GM12801 (cell line): Measurements from ENCODE around the gene TNFSF13B.

ENCODE experiments used
- TF ChIP-seq, protein P1 (sequence below): IDR thresholded peaks from one replicate; pipeline ENCODE4 v1.5.1; 2011; ENCODE audit warnings: control low read depth; ENCODE audit not compliant: insufficient read length; ENCODE audit errors: extremely low read depth

Gene TNFSF13B

DNA sequence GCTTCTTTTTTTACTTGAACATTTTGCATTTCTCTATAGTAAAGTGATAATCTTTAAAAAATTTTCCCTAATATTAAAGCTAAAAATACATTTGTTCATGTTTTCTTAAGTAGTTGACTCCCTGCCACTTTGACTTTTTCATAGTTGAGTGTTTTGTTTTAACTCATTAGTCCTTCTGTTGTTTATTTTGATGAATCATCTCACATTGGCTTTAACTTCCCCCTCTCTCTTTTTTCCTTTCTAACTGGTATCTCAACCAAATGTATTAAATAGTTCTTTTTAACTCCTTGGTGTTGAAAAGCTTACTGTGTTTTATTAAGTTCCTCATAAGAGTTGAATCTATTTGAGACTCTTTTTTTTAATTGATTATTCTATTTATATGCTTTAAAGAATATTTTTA lies 2.8 kb downstream of the TNFSF13B start:
- TF ChIP-seq, protein P1, sequence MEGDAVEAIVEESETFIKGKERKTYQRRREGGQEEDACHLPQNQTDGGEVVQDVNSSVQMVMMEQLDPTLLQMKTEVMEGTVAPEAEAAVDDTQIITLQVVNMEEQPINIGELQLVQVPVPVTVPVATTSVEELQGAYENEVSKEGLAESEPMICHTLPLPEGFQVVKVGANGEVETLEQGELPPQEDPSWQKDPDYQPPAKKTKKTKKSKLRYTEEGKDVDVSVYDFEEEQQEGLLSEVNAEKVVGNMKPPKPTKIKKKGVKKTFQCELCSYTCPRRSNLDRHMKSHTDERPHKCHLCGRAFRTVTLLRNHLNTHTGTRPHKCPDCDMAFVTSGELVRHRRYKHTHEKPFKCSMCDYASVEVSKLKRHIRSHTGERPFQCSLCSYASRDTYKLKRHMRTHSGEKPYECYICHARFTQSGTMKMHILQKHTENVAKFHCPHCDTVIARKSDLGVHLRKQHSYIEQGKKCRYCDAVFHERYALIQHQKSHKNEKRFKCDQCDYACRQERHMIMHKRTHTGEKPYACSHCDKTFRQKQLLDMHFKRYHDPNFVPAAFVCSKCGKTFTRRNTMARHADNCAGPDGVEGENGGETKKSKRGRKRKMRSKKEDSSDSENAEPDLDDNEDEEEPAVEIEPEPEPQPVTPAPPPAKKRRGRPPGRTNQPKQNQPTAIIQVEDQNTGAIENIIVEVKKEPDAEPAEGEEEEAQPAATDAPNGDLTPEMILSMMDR: no peak

DNA sequence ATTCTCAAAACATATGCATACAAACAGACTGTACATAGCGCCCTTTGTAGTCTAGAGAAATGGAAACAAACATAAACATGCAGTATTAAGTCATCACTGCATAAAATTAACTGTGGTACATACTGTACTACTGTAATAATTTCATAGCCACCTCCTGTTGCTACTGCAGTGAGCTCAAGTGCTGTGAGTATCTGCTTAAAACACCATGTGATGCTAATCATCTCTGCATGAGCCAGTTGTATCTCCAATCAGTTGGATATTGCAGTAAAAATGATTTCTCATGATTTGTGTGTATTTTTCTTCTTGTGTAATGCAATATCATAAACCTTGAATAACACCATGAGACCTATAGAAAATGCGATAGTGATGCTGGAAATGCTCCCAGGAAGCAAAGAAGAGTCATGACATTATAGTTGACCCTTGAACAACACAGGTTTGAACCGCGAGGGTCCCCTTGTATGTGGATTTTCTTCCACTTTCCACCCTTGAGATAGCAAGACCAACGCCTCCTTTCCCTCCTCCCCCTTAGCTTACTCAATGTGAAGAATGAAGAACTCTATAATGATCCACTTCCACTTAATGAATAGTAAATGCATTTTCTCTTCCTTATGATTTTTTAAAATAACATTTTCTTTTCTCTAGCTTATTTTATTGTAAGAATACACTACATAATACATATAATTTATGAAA lies 4.1 kb downstream of the TNFSF13B start:
- TF ChIP-seq, protein P1: no peak

DNA sequence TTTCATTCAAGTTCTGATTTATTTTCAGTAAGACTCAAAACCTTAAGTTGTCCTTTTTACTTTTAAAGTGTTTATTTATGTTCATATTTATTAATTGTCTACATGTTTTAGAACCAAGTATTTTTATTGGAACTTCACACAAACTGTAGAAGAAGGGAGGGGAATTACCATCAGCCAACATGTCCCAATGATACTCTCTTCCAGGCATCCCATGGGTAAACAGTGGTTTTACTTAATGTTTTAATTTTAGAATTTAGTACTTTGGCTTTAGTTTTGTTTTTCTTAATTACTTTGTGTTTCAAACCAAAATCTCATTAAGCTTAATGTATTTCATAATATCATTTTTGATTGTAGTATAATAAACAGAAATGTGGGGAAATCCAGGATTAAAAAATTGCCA lies 5.2 kb downstream of the TNFSF13B start:
- TF ChIP-seq, protein P1: no peak

DNA sequence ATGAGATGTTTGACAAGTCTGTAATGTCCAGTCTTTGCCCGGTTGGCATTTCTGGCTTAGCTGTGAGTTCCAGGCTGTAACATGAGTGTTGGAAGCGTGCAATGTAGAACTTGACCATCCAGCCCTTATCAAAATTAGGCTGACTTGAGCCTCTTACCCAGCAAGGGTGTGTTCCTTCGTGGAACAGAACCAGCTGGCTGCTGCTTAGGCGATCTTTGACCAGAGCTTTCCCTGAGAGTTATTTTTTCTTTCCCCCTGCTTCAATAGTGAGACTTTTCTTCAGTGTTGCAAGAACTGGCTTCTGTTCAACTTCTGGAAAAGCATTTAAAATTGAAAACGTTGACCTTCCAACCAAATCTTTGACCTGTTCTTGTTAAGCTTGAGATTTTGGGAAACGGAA lies 6.5 kb downstream of the TNFSF13B start:
- TF ChIP-seq, protein P1: no peak

DNA sequence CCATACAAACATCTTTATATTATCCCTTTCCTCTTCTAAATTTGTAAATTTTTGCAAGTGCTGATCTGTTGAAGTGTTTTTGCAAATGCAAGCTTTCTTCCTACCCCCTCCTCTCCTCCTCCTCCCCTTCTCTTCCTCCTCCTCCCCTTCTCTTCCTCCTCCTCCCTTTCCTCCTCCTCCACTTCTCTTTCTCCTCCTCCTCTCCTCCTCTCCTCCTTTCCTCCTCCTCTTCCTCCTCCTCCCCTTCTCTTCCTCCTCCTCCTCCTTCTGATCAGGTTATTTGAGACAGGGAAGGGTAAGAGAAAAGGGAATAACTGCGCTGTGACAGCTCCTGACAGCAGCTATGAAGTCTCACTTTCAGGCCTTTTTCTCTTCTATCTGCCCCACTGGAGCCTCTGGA lies 8.9 kb downstream of the TNFSF13B start:
- TF ChIP-seq, protein P1: no peak

DNA sequence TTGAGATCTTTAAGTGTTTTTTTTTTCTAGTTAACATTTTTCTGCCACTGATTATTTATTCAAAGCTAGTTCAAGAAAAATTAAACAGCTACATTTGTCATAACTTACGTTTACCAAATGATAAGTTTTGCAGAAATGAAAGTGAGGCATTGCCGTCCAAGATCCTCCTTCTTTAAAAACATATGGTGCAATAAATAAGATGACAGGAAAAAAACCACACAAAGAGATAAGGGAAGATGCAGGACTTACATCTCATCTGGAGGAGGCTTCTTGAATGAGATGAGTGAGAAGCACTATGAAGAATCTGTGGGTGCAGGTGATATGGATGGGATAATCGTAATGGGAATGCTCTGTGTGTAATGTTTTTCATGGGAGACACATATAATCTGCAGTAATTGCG lies 12.4 kb downstream of the TNFSF13B start:
- TF ChIP-seq, protein P1: no peak

DNA sequence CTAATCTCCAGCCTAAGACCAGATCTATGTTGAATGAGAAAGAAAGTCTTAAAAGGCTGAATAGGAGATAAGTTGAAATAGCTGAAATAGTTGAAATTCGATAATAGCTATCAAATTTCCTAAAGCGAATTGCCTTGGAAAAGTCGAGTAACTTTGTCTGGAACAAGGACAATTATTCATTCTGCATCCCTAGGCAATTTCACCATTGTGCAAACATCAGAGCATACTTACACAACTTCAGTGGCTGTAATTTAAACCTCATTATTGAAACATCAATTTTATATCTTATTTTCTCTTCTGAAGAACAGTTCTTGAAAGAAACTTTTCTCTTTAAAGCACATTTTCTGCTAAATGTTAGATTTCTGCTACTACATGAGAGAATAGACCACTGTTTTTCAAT lies 13.6 kb downstream of the TNFSF13B start:
- TF ChIP-seq, protein P1: no peak
